ENCODE data around the gene SPP2.
A peak's percentile ranks its signal among the peaks of the same experiment; 100 is the strongest.

SPP2 gene

DNA sequence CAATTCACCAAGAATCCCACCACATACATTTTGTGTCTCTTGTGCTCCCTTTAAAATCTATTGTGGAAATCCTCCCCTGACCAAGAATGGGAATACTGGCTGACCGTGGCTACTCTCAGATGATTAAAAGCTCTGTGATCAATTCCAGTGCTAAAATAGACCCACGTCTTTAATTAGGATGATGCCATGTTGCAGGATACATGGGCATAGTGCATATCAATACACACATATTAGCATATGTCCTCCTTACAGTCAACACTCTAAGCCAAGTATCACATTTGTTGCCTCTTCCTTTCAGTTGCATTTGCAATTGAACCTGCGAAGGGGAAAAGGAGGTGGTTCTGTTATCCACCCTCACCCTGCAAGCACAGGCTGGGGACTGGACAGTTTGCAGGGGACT, 41.8 kb downstream of the SPP2 start:
- no peak for DNase-seq (ENCODE audit: low spot score)

DNA sequence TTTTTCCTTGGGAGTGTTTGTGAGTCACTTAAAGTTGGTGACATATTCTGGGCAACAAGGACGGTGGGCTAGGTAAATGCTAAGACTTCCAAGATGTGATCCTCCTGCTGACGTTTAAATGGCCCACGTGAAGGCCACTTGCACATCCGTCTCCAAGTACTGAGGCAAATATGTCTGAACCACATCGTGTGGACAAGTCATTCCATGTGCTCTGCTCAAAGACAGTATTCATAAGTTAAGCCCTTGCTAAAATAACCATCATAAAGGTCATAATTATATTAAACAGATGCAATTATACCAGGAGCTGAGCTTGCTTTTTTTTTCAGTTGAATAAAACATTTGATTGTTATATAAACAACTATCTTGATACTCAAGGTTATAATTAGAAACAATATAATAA, 44.8 kb downstream of the SPP2 start:
- no peak for DNase-seq (ENCODE audit: low spot score)

DNA sequence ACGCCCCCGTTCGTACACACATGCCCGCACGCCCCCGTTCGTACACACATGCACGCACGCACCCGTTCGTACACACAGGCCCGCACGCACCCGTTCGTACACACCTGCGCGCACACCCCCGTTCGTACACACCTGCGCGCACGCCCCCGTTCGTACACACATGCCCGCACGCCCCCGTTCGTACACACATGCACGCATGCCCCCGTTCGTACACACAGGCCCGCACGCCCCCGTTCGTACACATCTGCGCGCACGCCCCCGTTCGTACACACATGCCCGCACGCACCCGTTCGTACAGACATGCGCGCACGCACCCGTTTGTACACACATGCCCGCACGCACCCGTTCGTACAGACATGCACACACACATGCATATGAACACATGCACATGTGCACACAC, 45.7 kb downstream of the SPP2 start:
- no peak for DNase-seq (ENCODE audit: low spot score)

DNA sequence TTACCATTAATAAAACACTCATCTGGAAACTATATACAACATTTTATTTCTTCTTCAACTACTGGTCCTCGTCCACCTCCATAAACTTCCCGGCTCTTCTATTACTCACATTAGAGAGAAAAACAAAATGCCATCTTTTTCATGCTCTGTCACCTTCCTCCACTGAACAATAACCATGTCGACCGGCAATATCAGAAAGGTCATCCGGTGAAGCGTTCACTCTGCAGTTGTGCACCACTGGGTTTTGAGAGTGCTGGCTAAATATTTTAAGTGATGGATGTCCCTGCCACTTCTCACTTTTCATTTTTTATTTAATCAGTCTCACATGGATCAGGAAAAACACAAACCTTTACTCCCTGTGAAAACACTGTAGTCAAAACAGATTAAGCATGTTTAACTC, 48.2 kb downstream of the SPP2 start:
- no peak for DNase-seq (ENCODE audit: low spot score)

DNA sequence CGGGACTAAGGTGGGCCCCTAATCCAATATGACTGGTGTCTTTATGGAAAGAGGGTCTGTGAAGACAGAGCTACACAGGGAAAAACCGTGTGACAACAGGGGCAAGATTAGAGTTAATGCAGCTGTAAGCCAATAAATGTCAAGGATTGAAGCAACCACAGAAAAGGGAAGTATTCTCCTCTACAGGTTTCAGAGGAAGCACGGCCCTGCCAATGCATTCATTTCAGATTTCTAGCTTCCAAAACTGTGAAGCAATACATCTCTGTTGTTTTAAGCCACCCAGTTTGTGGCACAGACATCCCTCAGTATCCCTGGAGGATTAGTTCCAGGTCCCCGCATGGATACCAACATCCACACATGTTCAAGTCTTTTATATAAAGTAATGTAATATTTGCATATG, 48.8 kb downstream of the SPP2 start:
- peak; percentile 16 for DNase-seq (ENCODE audit: low spot score)

DNA sequence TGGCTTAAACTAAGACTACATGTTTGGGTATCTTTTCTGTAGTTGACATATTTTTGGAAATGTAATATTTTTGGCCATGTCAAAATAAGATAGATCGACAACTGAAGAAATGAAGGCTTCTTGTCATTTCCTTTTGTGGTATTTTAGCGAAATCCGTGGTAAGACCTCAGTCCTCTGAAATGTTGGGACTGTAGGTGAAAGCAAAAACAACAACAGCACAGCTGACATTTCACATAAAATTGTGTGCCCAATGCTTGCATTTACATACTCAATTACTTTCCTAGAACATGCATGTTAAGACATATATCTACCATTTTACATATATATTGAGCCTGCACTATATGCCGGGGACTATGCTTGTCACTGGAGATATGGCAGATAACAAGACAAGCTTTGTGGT, 50.2 kb downstream of the SPP2 start:
- no peak for DNase-seq (ENCODE audit: low spot score)

DNA sequence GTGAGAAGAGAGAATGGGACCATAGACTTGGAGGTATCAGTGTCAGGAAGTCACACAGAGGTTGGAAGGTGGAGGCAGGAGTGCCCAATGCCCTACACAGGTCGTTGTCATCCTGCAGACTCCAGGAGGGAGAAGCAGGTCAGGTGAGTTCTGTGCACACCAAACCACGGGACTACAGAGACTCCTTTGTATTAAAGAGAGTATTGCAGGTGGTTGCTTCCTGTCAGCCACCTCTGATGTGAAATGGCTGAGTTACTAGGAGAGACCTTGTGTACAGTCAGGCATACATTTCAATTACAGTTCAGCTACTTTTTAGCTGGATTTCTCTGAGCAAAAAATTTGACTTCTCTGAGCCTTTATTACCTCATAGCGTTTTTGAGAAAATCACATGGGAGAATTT, 51.6 kb downstream of the SPP2 start:
- DNase-seq (ENCODE audit: low spot score) = no peak

DNA sequence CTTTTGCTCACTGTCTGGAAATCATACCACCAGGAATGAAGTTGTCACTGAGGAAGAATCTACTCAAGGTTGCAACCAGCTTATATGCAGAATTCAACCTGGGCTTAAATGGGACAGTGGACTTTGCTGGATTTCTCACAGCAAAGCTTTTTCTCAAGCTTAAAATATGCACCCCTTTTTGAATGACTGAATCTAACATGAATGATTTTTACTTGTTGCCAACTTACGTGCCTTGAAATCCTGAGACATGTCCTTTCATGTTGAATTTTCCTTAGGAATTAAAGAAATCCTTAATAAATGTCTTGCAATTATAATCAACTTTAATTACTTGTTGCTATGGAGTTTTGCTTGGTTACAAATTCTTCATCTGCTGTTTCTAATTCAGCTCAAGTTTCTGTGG, 57.4 kb downstream of the SPP2 start:
- no peak for DNase-seq (ENCODE audit: low spot score)

DNA sequence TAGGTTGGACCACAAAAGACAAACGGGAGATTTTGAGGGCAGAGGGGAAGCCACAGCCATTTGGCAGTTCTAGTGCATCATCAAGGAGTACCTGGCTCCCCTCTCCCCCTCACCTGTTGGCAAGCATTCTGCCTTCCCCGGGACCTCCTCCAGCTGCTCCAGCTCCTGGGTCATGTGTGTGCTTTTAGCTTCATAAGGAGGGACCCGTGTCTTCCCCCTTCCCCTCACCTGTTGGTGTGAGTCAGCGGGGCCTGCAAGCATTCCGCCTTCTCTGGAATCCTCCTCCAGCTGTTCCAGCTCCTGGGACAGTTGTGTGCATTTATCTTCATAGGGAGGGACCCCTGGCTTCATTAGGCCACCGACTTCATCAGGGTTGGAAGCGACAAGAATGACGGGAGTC, 58.8 kb downstream of the SPP2 start:
- DNase-seq (ENCODE audit: low spot score) = no peak

DNA sequence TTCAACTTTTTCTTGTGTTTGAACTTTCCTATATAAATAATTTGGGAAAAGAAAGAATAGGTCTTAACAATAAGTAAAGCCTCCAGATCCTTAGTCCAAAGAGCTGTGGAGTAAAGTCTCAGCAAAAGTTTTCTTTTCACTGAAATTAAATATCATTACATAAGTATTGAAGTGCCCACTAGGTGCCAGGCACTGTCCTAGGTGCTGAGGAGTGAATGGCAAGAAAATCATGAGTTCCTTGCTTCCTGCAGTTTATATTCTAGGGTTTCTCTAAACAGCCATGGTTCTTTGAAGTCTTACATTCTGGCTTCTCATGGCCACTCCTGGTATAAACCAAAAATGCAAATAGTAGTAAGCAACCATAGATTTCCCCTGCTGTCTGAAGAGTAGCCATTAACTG, 59.7 kb downstream of the SPP2 start:
- DNase-seq (ENCODE audit: low spot score) = no peak

DNA sequence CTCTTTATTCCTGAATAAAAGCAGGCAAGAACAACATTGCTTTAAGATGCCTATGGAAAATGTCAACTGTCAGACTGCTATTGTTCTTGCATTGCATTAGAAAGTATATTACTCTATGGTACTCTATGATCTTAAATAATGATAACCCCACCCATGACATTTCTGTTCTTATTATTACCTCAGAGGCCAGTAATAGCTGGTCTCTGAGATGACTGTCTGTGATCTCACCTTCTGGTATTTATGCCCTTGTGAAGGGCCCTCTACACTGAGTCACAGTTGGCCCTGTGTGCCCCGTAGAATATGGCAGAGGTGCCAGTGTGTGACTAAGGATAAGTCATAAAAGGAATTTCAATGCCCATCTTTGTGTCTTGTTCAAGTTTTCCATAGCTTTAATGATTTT, 61.0 kb downstream of the SPP2 start:
- DNase-seq (ENCODE audit: low spot score) = no peak

DNA sequence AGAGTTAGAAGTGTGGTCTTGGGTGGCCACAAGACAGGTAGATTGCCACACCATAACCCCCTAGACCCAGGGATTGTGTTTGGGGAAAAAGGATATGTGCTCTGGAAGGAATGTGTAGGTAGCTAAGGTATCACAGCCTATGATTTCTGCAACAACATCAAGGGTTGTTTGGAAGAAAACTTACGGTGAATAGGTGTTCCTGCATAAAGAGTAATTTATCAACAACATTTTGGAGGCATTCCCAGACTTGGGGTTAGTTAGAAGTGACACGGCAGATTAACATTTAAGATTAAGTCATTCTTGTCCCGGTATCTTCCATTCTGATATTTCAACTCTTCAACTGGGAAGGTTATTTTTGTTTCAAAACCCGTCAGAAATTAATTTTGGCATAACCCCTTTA, 65.5 kb downstream of the SPP2 start:
- no peak for DNase-seq (ENCODE audit: low spot score)

DNA sequence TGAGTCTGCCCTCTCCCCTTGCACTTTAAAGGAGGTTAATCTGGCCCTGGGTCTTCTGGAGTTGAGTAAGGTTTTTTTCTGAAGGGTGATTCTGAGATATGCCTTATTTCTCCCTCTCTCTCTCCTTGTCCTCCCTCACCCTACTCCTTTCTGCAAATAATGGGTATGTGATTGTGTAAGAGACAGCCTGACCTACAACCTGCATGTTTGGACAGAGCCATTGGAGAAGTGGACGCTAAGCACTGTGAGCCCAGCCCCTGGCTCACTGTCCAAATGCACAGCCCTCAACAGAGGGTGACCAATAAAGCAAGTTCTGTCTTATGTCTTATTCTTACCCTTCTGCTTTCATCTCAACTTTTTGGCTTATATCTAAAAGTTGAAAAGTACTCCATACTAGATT, 71.5 kb downstream of the SPP2 start:
- DNase-seq (ENCODE audit: low spot score) = no peak

DNA sequence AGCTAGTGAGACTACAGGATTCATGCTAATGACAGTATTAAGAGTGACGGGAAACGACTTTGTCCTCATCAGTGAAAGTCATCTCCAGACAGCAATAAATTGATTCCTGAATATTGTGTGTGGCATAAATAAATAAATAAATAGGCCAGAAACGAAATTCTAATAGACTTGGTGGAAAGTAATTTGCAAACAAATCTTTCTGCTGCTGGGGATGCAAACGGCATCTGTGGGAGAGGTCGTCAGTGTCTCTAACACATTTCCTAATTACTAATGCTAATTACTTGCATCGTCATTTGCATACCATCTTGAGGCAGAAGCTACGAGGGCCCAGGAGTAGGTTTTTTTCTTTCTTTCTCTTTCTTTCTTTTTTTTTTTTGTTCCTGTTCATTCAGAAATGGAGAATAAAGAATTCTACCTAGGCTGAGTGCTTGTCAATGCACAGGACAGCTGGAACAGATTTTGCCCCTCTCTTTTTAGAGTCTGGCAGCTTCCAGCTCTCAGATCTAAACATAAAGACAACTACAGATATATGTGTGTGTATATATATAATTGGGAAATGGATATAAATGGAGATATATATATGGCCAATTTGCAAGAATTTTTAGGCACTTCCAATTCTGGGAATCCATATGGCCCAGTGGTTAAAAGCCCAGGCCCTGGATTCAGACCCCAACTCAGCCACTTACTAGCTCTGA, 75.1 kb downstream of the SPP2 start:
- no peak for DNase-seq (ENCODE audit: low spot score)

DNA sequence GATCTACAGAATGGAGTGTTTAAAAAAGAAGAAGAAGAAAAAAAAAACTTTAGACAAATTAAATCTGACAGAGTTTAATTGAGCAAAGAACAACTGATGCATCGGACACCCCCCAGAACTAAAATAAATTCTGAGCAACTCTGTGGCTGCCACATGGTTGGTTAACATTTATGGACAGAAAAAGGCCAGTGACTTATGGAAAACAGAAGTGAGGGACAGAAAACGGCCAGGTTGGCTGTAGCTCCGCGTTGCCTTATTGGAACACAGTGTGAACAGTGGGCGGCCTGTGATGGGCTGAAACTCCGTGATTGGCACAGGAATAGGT, 75.6 kb downstream of the SPP2 start:
- no peak for DNase-seq (ENCODE audit: low spot score)

Data from germinal center (tissue), 1 donor.